Adrenal gland (tissue), 12 donors: ENCODE measurements around the gene SMS. TPM values are rescaled to one million over a fixed set of nuclear protein-coding genes. Genes with fewer than 3 reads are reported as not detected.

Experiments
- DNase-seq, 7 donors: peaks; one replicate each; pipeline ENCODE4 v3.0.0-alpha.2; 2019 to 2020
- H3K27ac ChIP-seq, 5 donors: fragments of 200-600 bp; sonication (generic) in 4 of 5; 1 replicate in 3 of 5; 2 replicates in 2 of 5; pipeline versions ENCODE4 v1.5.1 to v1.8.0; 2016 to 2020; ENCODE audit warnings: mild to moderate bottlenecking in 1 of 5
- H3K27me3 ChIP-seq: fragments of 200-600 bp; 2 replicates; pipeline ENCODE4 v1.8.0; 2021
- H3K36me3 ChIP-seq, 2 donors: fragments of 200-600 bp; replicated peaks in 1 of 2; 1 replicate in 1 of 2; 2 replicates in 1 of 2; pipeline versions ENCODE4 v1.5.1 to v1.8.0; 2018 to 2022
- H3K4me1 ChIP-seq, 2 donors: fragments of 200-600 bp; replicated peaks in 1 of 2; 1 replicate in 1 of 2; 2 replicates in 1 of 2; pipeline versions ENCODE4 v1.5.1 to v1.8.0; 2018 to 2021
- H3K4me3 ChIP-seq, 4 donors: fragments of 200-600 bp; sonication (generic) in 3 of 4; one replicate each; pipeline ENCODE4 v1.5.1; 2016 to 2018
- H3K9me3 ChIP-seq, 3 donors: fragments of 200-600 bp; sonication (generic) in 1 of 3; replicated peaks in 1 of 3; 1 replicate in 2 of 3; 2 replicates in 1 of 3; pipeline versions ENCODE4 v1.5.1 to v1.8.0; 2016 to 2021
- CTCF ChIP-seq, 6 experiments: fragments of 450-650 bp in 4 of 6; fragments of 200-600 bp in 2 of 6; sonication (generic) in 1 of 6; IDR thresholded peaks; 1 replicate in 5 of 6; 2 replicates in 1 of 6; pipeline versions ENCODE4 v1.5.1 to v1.8.0; 2016 to 2021; ENCODE audit warnings: antibody characterized with exemption in 6 of 6, mild to moderate bottlenecking in 2 of 6, moderate library complexity in 1 of 6
- POLR2A ChIP-seq, 2 donors: fragments of 450-650 bp; IDR thresholded peaks; one replicate each; pipeline ENCODE4 v1.6.1; 2017; ENCODE audit warnings: antibody characterized with exemption in 2 of 2, mild to moderate bottlenecking in 2 of 2, moderate library complexity in 1 of 2
- WGBS, 4 donors: extraction: QIAGEN DNeasy Blood & Tissue Kit in 2 of 4; methylation state at CpG; one replicate each; pipeline versions ENCODE4 v1.1.5 to v1.1.7; 2013 to 2017; 5-methylcytosine and 5-hydroxymethylcytosine counted together
- intact Hi-C, 2 donors: fragments of 100-400 bp; cut with DNase I; formaldehyde crosslinking; loops; one replicate each; pipeline versions ENCODE4 v1.14.1 to v1.15.0; 2022 to 2023
- polyA plus RNA-seq, 3 donors: library from polyadenylated mRNA; stranded (reverse); fragments of 200-250 nt in 2 of 3; fragments of 350-450 nt in 1 of 3; fragmentation: Illumina TruSeq in 1 of 3; extraction: RNeasy Lipid Tissue Mini Kit (QIAGEN cat#74804) in 1 of 3; gene quantifications; one replicate each; pipeline ENCODE4 v1.2.3, GENCODE V29; 2013 to 2014
- total RNA-seq, 9 donors: library from RNA; depleted of rRNA in 4 of 9; stranded (reverse); fragments of >200 nt in 4 of 9; fragments of 120-200 nt in 1 of 9; fragmentation: NEBNext Ultra II Directional in 1 of 9; extraction: Animal tissue kit (Norgen Biotek cat#: 25700) in 1 of 9; gene quantifications; one replicate each; pipeline versions ENCODE4 v1.1.0 to v1.2.4, GENCODE V29; 2013 to 2023
- donor health status: healthy with polysubstance abuse.
- donor health status: Bipolar disorder and iron deficiency.
- donor health status: DM: yes; HTN: yes; CAD: no.
- donor health status: DM: no; HTN: no; CAD: no.
- donor health status: DM: no; HTN: no; CAD: no.
- donor health status: DM: yes; HTN: yes; CAD: no.

The SMS gene
- total and polyA plus RNA-seq, 12 donors = 68.3 to 265 (median 131) TPM

DNA sequence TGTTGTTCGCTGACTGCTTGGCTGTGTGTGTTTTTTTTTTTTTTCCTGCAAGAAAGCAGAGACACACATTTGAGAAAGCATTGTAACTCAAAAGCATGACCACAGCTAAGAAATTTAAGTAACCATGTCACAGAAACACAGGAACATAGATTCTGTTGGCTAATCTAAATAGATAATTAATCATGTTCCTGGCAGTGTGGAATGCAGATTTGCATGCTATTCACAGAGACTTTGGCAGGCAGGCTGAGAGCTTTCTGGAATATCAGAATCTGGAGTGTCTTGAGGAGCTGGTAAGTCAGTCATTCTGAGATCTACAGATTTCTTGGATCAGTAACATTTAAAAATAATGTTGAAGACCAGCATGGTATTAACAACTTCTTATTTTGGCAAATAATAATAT lies 33.2 kb upstream of the SMS start:
- no peaks in the 10 kb centered on the region for H3K4me1 ChIP-seq
- DNase-seq = no peak
- no peaks in the 10 kb centered on the region for H3K9me3 ChIP-seq
- H3K27me3 ChIP-seq = no peaks in the 10 kb centered on the region
- intact Hi-C loops = no loop called here
- H3K27ac ChIP-seq = no peak overlapping the region
- no peak overlapping the region for H3K4me3 ChIP-seq
- TF ChIP-seq CTCF (IDR thresholded peaks at IDR 0.05) = no peak
- TF ChIP-seq POLR2A (IDR thresholded peaks at IDR 0.05) = no peak
- no peaks in the 10 kb centered on the region for H3K36me3 ChIP-seq
- 62 to 90% (median 68%) methylated on average over 1 of the region's 1 CpG for WGBS, 4 donors

DNA sequence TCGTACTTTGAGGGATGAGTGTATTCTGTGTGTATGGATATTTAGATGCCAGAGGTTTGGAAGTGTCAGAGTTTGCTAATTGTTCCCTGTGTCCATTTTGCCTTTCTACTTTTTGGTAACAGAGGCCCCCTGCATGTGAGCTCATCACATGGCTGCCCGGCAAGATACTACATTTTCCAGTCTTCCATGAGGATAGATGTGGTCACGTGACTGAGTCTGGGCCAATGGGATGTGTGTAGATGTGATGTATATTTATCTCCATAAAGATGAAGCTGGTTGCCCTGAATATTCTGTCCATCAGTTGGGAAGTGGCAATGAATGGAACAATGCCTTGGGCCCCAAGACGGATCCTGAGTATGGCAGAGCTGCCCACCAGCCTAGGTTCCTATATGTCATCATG lies 29.0 kb upstream of the SMS start:
- Histone ChIP-seq H3K9me3 (no peaks in the 10 kb centered on the region), H3K36me3 (no peaks in the 10 kb centered on the region), H3K4me3 (no peak overlapping the region), H3K27ac (no peak overlapping the region), H3K27me3 (no peaks in the 10 kb centered on the region), H3K4me1 (no peaks in the 10 kb centered on the region)
- TF ChIP-seq CTCF (IDR thresholded peaks at IDR 0.05) = no peak
- no peak for TF ChIP-seq POLR2A (IDR thresholded peaks at IDR 0.05)
- 87 to 100% (median 94%) methylated on average over 4 of the region's 4 CpGs for WGBS, 4 donors
- DNase-seq = no peak
- intact Hi-C loops = no loop called here

DNA sequence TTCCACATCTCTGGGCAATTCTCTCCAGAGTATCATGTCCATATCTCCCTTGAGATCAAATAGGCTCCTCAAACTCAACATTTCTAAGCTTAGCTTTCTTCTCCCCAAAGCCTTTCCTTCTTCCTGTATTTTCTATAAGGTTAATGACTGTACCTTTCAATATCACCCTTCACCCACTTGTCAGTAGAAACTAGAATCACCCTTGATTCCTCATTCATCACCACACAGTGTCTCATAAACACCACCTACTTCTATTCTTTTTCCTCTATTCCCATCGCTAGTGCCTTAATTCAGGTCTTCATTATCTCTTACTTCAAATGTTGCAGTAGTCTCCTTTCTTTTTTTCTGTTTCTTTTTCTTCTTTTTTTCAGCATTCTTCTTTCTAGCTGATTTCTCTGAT lies 28.3 kb upstream of the SMS start:
- no peaks in the 10 kb centered on the region for H3K36me3 ChIP-seq
- no peak for DNase-seq
- H3K4me1 ChIP-seq = no peaks in the 10 kb centered on the region
- intact Hi-C loops = no loop called here
- 64 to 100% (median 89%) methylated on average over 1 of the region's 1 CpG for WGBS, 4 donors
- no peak overlapping the region for H3K27ac ChIP-seq
- TF ChIP-seq POLR2A (IDR thresholded peaks at IDR 0.05) (no peak), CTCF (IDR thresholded peaks at IDR 0.05) (no peak)
- H3K9me3 ChIP-seq = no peaks in the 10 kb centered on the region
- no peak overlapping the region for H3K4me3 ChIP-seq
- H3K27me3 ChIP-seq = no peaks in the 10 kb centered on the region

- intact Hi-C loops = no loop called here
- no peaks in the 10 kb centered on the region for H3K36me3 ChIP-seq
- no peaks in the 10 kb centered on the region for H3K4me1 ChIP-seq
- no peak for TF ChIP-seq POLR2A (IDR thresholded peaks at IDR 0.05)
- TF ChIP-seq CTCF (IDR thresholded peaks at IDR 0.05) = no peak
- H3K4me3 ChIP-seq = no peak overlapping the region
- no peaks in the 10 kb centered on the region for H3K27me3 ChIP-seq
- no peak overlapping the region for H3K27ac ChIP-seq
- DNase-seq = no peak
- H3K9me3 ChIP-seq = no peaks in the 10 kb centered on the region
- WGBS, 4 donors = 90 to 100% (median 100%) methylated on average over 2 to 4 of the region's 4 CpGs
Observed at GRCh38 chrX:21912989-21913388, 27.5 kb upstream of the SMS start.
